Loucy (cell line): ENCODE results near the gene NFATC3.

Experiments
- H2AFZ ChIP-seq: fragments of 200-600 bp; sonication (generic); 2 replicates; pipeline ENCODE4 v1.6.0; 2016; ENCODE audit warnings: antibody characterized with exemption, mild to moderate bottlenecking, low read length, moderate library complexity
- H3F3A ChIP-seq: fragments of 200-600 bp; 2 replicates; pipeline ENCODE4 v1.6.0; 2016; ENCODE audit warnings: antibody characterized with exemption, low read depth, mild to moderate bottlenecking
- H3K27me3 ChIP-seq: fragments of 200-600 bp; sonication (generic); 2 replicates; pipeline ENCODE4 v1.6.1; 2014; ENCODE audit warnings: low read length, mild to moderate bottlenecking; ENCODE audit not compliant: insufficient read depth, poor library complexity, severe bottlenecking
- H3K36me3 ChIP-seq: fragments of 200-600 bp; sonication (generic); 2 replicates; pipeline ENCODE4 v1.6.1; 2016; ENCODE audit warnings: low read length; ENCODE audit not compliant: insufficient read depth
- H3K4me1 ChIP-seq: fragments of 200-600 bp; sonication (generic); 2 replicates; pipeline ENCODE4 v1.5.1; 2014; ENCODE audit warnings: low read length, mild to moderate bottlenecking; ENCODE audit not compliant: insufficient read depth, poor library complexity, severe bottlenecking
- H3K4me2 ChIP-seq: fragments of 200-600 bp; sonication (generic); 2 replicates; pipeline ENCODE4 v1.6.0; 2014; ENCODE audit warnings: antibody characterized with exemption, low read length, low read depth, mild to moderate bottlenecking; ENCODE audit not compliant: poor library complexity, severe bottlenecking
- H3K4me3 ChIP-seq: fragments of 200-600 bp; sonication (generic); 2 replicates; pipeline ENCODE4 v1.5.1; 2014; ENCODE audit warnings: low read length, mild to moderate bottlenecking, mixed read lengths; ENCODE audit not compliant: poor library complexity, severe bottlenecking
- H3K79me2 ChIP-seq: fragments of 200-600 bp; sonication (generic); 2 replicates; pipeline ENCODE4 v1.6.1; 2014; ENCODE audit warnings: low read length; ENCODE audit not compliant: insufficient read depth
- H3K9ac ChIP-seq: fragments of 200-600 bp; sonication (generic); 2 replicates; pipeline ENCODE4 v1.6.0; 2014; ENCODE audit warnings: mild to moderate bottlenecking, low read depth, low read length, moderate library complexity; ENCODE audit not compliant: poor library complexity, severe bottlenecking
- H3K9me2 ChIP-seq: fragments of 200-600 bp; sonication (generic); replicated peaks from 2 replicates; pipeline ENCODE4 v1.6.1; 2016; ENCODE audit warnings: low read depth, low read length, mixed read lengths
- H3K9me3 ChIP-seq: fragments of 200-600 bp; sonication (generic); 2 replicates; pipeline ENCODE4 v1.6.1; 2014; ENCODE audit warnings: mild to moderate bottlenecking, antibody characterized with exemption, low read length, low read depth; ENCODE audit not compliant: insufficient read depth
- H4K20me1 ChIP-seq: fragments of 200-600 bp; sonication (generic); 2 replicates; pipeline ENCODE4 v1.6.0; 2014; ENCODE audit warnings: antibody characterized with exemption, low read length, mild to moderate bottlenecking; ENCODE audit not compliant: insufficient read depth, poor library complexity, severe bottlenecking
- CTCF ChIP-seq: fragments of 200-600 bp; sonication (generic); conservative IDR thresholded peaks from 2 replicates; pipeline ENCODE4 v1.5.1; 2014; ENCODE audit warnings: mild to moderate bottlenecking, antibody characterized with exemption, low read length
- EZH2phosphoT487 ChIP-seq: fragments of 200-600 bp; IDR thresholded peaks from 2 replicates; pipeline ENCODE4 v1.6.1; 2018; ENCODE audit warnings: antibody characterized with exemption, mild to moderate bottlenecking, moderate library complexity, borderline replicate concordance

Gene NFATC3

GRCh38 chr16:68235108-68235886 lies 150.1 kb downstream of the NFATC3 start:
- H3K4me3 ChIP-seq: no peak overlapping the region

GRCh38 chr16:68235887-68236136 lies 150.6 kb downstream of the NFATC3 start, which contains the start of gene ESRP2:
TSS of gene ESRP2 (minus strand) at chr16:68236127. CDS start at chr16:68236045, 82 bp downstream.
- H3F3A ChIP-seq: no peaks in the 10 kb centered on the region
- no peak within 1 kb of the TSS for H3K4me2 ChIP-seq
- no peak within 1 kb of the TSS for H3K4me3 ChIP-seq
- peaks cover 20% of the 10 kb centered on the region; the same call in 1 of the 2 replicates for H3K36me3 ChIP-seq
- no peak for TF ChIP-seq EZH2phosphoT487
- no peak for TF ChIP-seq CTCF
- no peak within 1 kb of the TSS for H2AFZ ChIP-seq
- H3K4me1 ChIP-seq: no peaks in the 10 kb centered on the region
- H3K27me3 ChIP-seq: no peaks in the 10 kb centered on the region
- H4K20me1 ChIP-seq: peaks cover 1% of the 10 kb centered on the region
- no peaks in the 10 kb centered on the region for H3K9me2 ChIP-seq
- H3K79me2 ChIP-seq: no peaks in the 10 kb centered on the region
- H3K9me3 ChIP-seq: no peaks in the 10 kb centered on the region
- H3K9ac ChIP-seq: no peak within 1 kb of the TSS

More at GRCh38 chr16:68235108-68235886, 150.1 kb downstream of the NFATC3 start:
- Histone ChIP-seq H3K27me3 (no peaks in the 10 kb centered on the region), H3K79me2 (no peaks in the 10 kb centered on the region), H3K36me3 (peaks cover 25% of the 10 kb centered on the region; the same call in 1 of the 2 replicates), H3K9ac (no peak overlapping the region), H2AFZ (no peak overlapping the region), H3K4me1 (no peaks in the 10 kb centered on the region), H3K4me2 (no peak overlapping the region), H3K9me3 (no peaks in the 10 kb centered on the region), H3K9me2 (no peaks in the 10 kb centered on the region), H4K20me1 (peaks cover 6% of the 10 kb centered on the region), H3F3A (no peaks in the 10 kb centered on the region)
- no peak for TF ChIP-seq EZH2phosphoT487
- no peak for TF ChIP-seq CTCF

- Histone ChIP-seq H4K20me1 (no peaks in the 10 kb centered on the region), H3K4me1 (no peaks in the 10 kb centered on the region), H2AFZ (no peak overlapping the region), H3K36me3 (peaks cover 15% of the 10 kb centered on the region; the same call in 1 of the 2 replicates), H3K9me2 (no peaks in the 10 kb centered on the region), H3K4me2 (no peak overlapping the region), H3K27me3 (no peaks in the 10 kb centered on the region), H3K9ac (no peak overlapping the region), H3K79me2 (no peaks in the 10 kb centered on the region), H3K4me3 (no peak overlapping the region), H3K9me3 (no peaks in the 10 kb centered on the region), H3F3A (no peaks in the 10 kb centered on the region)
- TF ChIP-seq CTCF (no peak), EZH2phosphoT487 (no peak)
Observed at GRCh38 chr16:68236137-68236825, 151.1 kb downstream of the NFATC3 start.
